Right lung (tissue), 5 donors: ENCODE measurements around the gene ZNF398. TPM values are rescaled to one million over a fixed set of nuclear protein-coding genes. Genes with fewer than 3 reads are reported as not detected.
A peak's percentile ranks its signal among the peaks of the same experiment; 100 is the strongest.

ENCODE experiments used
- DNase-seq, 2 donors: peaks; one replicate each; pipeline ENCODE4 v3.0.0-alpha.2; 2013
- polyA plus RNA-seq, 5 donors: library from polyadenylated mRNA; unstranded; fragments of 120-200 nt; gene quantifications; one replicate each; pipeline versions ENCODE4 v1.2.1 to v1.2.3, GENCODE V29; 2013; ENCODE audit warnings: inconsistent platforms in 1 of 5, low replicate concordance in 1 of 5; ENCODE audit not compliant: insufficient read length in 5 of 5, insufficient read depth in 1 of 5

ZNF398 gene
- polyA plus RNA-seq, 5 donors, result 11.5 to 13.4 (median 12.2) TPM

DNA sequence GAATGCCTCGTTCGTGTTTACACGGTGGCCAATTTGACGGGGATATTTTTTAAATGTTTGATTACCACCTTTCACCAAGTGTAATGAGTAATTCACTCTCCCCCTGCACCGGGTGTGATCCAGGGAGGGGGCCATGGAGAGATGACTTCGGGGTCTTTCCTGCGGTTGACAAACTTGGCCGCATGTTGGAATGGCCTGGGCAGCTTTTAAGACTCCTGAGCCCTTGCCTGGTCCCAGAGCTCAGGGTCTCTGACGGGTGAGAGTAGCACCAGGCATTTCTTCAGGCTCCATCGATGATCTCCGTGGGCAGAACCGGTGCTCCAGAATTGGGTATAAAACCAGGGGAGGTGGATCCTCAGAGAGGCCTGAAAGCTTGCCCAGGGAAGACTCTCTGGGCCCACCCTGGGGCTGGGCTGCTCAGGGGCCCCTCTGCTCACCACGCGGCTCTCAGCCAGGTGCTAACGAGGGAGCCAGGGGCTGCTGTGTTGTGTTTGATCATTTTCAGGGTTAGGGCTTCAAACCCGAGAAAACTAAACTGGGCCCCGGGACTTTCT, 49.0 kb downstream of the ZNF398 start:
- DNase-seq, result no peak

- DNase-seq, result no peak
Measured at GRCh38 chr7:149196705-149197171, 49.5 kb downstream of the ZNF398 start.

DNA sequence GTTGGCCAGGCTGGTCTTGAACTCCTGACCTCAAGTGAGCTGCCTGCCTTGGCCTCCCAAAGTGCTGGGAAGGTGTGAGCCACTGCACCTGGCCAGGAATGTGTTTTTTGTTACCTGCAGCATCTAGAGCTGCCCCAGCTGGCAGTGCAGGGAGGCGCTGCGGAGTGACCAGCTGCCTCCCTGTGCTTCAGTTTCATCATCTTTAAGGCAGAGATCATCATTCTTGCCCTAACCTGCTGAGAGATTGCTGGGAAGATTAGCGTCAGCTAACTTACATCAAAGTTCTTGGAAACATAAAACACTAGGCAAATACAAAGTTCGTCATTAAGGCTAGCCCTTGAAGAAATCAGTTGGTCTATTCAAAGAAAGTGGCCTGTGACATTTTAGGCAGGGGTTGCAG, 50.4 kb downstream of the ZNF398 start:
- no peak for DNase-seq

- no peak for DNase-seq
Measured at GRCh38 chr7:149198161-149198816, 51.0 kb downstream of the ZNF398 start.

GRCh38 chr7:149199234-149199995, 52.2 kb downstream of the ZNF398 start:
- no peak for DNase-seq

GRCh38 chr7:149202831-149203231, 55.6 kb downstream of the ZNF398 start:
- DNase-seq, result no peak

DNA sequence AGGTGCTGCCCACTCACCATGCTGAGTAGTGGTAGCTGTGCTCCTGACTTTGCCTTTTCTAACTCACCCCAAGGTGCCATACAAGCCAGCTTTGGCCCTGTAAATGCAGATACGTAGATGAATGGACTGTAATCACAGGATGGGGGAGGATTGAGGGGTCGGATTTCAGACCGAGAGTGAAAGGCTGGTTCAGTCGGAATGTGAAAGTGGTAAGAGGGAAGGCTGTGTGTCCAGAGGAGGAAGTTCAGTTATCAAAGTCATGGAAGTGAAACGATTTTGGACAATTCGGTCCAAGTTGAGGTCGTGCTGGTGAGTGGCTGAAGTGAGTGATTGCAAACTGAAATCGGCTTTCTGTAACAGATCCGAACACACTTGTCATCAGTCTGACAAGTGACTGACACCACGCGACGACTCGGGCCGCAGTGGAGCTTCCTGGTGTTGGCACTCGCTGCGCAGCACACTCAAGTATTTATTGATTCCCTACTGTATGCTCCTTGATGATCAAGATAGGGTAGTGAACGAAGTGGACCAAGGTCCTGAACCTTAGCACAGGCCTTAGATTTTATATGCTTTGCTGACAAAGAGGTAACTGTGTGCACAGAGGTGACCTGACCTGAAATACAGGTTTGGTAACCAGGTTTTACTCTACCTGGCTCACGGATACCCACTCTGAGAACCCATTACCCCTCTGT, 58.6 kb downstream of the ZNF398 start:
- DNase-seq, result peak; percentile 19 to 38

GRCh38 chr7:149207324-149208035, 60.2 kb downstream of the ZNF398 start:
- DNase-seq, result no peak

GRCh38 chr7:149209518-149210269, 62.4 kb downstream of the ZNF398 start:
- DNase-seq, result no peak

DNA sequence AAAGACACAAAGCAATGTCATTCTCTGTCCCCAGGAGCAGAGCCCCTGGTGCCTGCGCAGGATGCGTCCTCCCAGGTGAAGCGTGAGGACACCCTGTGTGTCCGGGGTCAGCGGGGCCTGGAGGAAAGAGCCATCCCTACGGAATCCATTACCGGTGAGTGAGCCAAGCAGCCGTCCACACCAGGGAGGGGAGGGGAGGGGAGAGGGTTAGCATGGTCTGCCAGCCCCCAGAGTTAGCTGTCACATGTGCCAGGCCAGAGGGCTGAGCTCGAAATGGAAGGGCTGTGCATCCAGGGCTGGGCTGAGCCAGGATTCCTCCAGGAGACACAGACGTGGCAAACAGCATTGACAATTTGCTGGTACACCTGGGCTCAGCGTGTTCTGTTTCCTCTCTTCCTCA, 63.3 kb downstream of the ZNF398 start:
- no peak for DNase-seq

- DNase-seq, result no peak
Measured at GRCh38 chr7:149214020-149214720, 66.9 kb downstream of the ZNF398 start.

DNA sequence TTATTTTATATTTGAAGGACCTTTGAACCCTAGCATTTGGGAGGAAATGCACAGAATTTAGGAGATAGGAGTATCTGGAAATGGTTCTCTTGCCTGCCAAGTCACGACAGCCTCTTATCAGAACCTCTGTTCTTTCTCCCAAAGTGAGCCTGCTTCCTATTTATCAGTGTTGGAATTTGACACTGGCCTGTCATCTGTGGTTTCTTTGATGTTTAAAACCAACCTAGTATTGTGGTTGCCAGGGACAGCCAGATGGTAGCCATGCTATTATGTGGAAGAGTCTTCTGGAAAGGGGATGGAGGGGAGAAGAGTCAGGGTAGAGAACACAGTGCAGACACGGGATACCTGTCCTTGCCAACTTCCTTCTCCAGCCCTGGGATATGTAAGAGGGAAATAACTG, 69.1 kb downstream of the ZNF398 start:
- DNase-seq, result no peak

- DNase-seq, result no peak
Measured at GRCh38 chr7:149217570-149217969, 70.3 kb downstream of the ZNF398 start.

GRCh38 chr7:149218469-149219420, 71.5 kb downstream of the ZNF398 start:
- DNase-seq, result no peak

DNA sequence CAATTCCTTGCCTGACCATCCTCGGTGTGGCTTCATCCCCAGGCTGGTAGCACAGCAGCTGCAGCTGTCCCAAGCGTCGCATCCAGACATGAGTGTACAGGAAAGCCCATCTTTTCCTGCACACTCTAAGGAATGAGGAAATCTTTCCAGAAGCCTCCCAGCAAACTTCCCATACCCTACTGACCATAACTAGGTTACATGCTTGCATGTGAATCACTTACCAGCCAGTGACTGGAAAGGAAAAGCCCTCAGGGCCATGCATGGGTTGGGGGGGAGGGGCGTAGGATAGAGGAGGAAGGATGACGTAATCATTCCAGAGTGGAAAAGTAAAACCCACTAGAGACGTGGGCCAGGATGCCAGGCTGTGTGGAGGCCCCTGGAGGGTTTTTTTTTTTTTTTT, 73.3 kb downstream of the ZNF398 start:
- DNase-seq, result no peak

DNA sequence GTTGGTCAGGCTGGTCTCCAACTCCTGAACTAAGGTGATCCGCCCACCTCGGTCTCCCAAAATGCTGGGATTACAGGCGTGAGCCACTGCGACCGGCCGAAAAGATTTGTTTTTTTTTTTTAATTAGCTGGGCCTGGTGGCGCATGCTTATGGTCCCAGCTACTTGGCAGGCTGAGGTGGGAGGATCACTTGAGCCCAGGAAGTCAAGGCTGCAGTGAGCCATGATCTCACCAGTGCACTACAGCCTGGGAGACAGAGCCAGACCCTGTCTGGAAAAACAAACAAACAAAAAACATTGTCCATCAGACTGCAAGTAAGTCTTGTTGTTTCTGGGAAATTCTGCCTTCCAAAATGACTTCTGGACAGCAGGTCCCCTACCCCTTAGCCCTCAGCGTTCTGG, 75.9 kb downstream of the ZNF398 start:
- no peak for DNase-seq

- no peak for DNase-seq
Measured at GRCh38 chr7:149223761-149224160, 76.5 kb downstream of the ZNF398 start.

GRCh38 chr7:149224352-149224751, 77.1 kb downstream of the ZNF398 start:
- no peak for DNase-seq

DNA sequence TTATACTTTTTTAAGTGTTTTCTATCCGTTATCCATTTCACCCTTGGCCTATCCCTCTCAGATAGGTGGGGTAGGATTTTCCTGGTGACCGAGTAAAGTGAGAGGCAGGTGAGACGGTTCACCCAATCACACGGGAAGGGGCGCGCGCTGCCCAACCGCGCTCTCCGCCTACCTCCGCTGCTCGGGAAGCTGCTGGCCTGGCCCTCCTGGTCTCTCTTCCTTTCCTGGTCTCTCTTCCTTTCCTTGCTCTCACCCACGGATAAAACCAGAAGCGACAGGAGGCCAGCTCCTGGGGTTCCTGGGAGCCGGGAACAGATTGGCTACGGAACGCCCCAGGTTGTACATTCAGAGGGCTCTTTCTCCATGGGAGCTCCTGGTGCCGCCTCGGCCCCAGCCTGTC, 77.9 kb downstream of the ZNF398 start:
- no peak for DNase-seq
